ENCODE results near the gene PAX3.

PAX3 gene

GRCh38 chr2:222269132-222269531, 29.7 kb downstream of the PAX3 start:
- no peak for TF ChIP-seq CTCF (IDR thresholded peaks at IDR 0.05; ENCODE audit: insufficient read depth, low read length, poor library complexity, severe bottlenecking)
- DNase-seq (ENCODE audit: extremely low read depth, insufficient read length) = no peak
- no peak overlapping the region for H3K4me3 ChIP-seq (replicated peaks; ENCODE audit: low read depth, low read length)
- H3K36me3 ChIP-seq (ENCODE audit: control insufficient read depth, insufficient read depth, low read length) = no peaks in the 10 kb centered on the region
- H3K27me3 ChIP-seq (replicated peaks; ENCODE audit: control insufficient read depth, insufficient read depth, low read length) = no peaks in the 10 kb centered on the region

GRCh38 chr2:222268311-222268990, 30.3 kb downstream of the PAX3 start:
- DNase-seq (ENCODE audit: extremely low read depth, insufficient read length) = no peak
- TF ChIP-seq CTCF (IDR thresholded peaks at IDR 0.05; ENCODE audit: insufficient read depth, low read length, poor library complexity, severe bottlenecking) = no peak
- Histone ChIP-seq H3K36me3 (ENCODE audit: control insufficient read depth, insufficient read depth, low read length) (no peaks in the 10 kb centered on the region), H3K27me3 (replicated peaks; ENCODE audit: control insufficient read depth, insufficient read depth, low read length) (no peaks in the 10 kb centered on the region), H3K4me3 (replicated peaks; ENCODE audit: low read depth, low read length) (no peak overlapping the region)

- TF ChIP-seq CTCF (IDR thresholded peaks at IDR 0.05; ENCODE audit: insufficient read depth, low read length, poor library complexity, severe bottlenecking) = no peak
- H3K36me3 ChIP-seq (ENCODE audit: control insufficient read depth, insufficient read depth, low read length) = no peaks in the 10 kb centered on the region
- H3K27me3 ChIP-seq (replicated peaks; ENCODE audit: control insufficient read depth, insufficient read depth, low read length) = no peaks in the 10 kb centered on the region
- no peak for DNase-seq (ENCODE audit: extremely low read depth, insufficient read length)
- H3K4me3 ChIP-seq (replicated peaks; ENCODE audit: low read depth, low read length) = no peak overlapping the region
These were observed 33.9 kb downstream of the PAX3 start for GRCh38 chr2:222264791-222265320.

- DNase-seq (ENCODE audit: extremely low read depth, insufficient read length) = no peak
- TF ChIP-seq CTCF (IDR thresholded peaks at IDR 0.05; ENCODE audit: insufficient read depth, low read length, poor library complexity, severe bottlenecking) = no peak
- H3K36me3 ChIP-seq (ENCODE audit: control insufficient read depth, insufficient read depth, low read length) = no peaks in the 10 kb centered on the region
- no peak overlapping the region for H3K4me3 ChIP-seq (replicated peaks; ENCODE audit: low read depth, low read length)
- H3K27me3 ChIP-seq (replicated peaks; ENCODE audit: control insufficient read depth, insufficient read depth, low read length) = no peaks in the 10 kb centered on the region
These were observed 37.3 kb downstream of the PAX3 start for GRCh38 chr2:222261504-222261903.

GRCh38 chr2:222257645-222258044, 41.2 kb downstream of the PAX3 start:
- H3K36me3 ChIP-seq (ENCODE audit: control insufficient read depth, insufficient read depth, low read length) = no peaks in the 10 kb centered on the region
- no peak for DNase-seq (ENCODE audit: extremely low read depth, insufficient read length)
- no peaks in the 10 kb centered on the region for H3K27me3 ChIP-seq (replicated peaks; ENCODE audit: control insufficient read depth, insufficient read depth, low read length)

More at GRCh38 chr2:222257645-222258044, 41.2 kb downstream of the PAX3 start:
- no peak for TF ChIP-seq CTCF (IDR thresholded peaks at IDR 0.05; ENCODE audit: insufficient read depth, low read length, poor library complexity, severe bottlenecking)
- no peak overlapping the region for H3K4me3 ChIP-seq (replicated peaks; ENCODE audit: low read depth, low read length)

Data from GM06990 (cell line).